Stimulated activated naive CD4-positive, alpha-beta T cell treated with Interleukin-2 at 50 U/mL for 16 hours (primary cell): ENCODE measurements around the gene IGFBP3.
A peak's percentile ranks its signal among the peaks of the same experiment; 100 is the strongest.
"Not testable (repeated sequence)": the region's sequence is repeated elsewhere in the genome, so short reads cannot be mapped to it uniquely, and the experiment has no call there.

ENCODE experiments used
- DNase-seq: peaks from one replicate; lab custom pipeline; 2025; lab: John Stamatoyannopoulos, UW

Gene IGFBP3, protein sequence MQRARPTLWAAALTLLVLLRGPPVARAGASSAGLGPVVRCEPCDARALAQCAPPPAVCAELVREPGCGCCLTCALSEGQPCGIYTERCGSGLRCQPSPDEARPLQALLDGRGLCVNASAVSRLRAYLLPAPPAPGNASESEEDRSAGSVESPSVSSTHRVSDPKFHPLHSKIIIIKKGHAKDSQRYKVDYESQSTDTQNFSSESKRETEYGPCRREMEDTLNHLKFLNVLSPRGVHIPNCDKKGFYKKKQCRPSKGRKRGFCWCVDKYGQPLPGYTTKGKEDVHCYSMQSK

DNA sequence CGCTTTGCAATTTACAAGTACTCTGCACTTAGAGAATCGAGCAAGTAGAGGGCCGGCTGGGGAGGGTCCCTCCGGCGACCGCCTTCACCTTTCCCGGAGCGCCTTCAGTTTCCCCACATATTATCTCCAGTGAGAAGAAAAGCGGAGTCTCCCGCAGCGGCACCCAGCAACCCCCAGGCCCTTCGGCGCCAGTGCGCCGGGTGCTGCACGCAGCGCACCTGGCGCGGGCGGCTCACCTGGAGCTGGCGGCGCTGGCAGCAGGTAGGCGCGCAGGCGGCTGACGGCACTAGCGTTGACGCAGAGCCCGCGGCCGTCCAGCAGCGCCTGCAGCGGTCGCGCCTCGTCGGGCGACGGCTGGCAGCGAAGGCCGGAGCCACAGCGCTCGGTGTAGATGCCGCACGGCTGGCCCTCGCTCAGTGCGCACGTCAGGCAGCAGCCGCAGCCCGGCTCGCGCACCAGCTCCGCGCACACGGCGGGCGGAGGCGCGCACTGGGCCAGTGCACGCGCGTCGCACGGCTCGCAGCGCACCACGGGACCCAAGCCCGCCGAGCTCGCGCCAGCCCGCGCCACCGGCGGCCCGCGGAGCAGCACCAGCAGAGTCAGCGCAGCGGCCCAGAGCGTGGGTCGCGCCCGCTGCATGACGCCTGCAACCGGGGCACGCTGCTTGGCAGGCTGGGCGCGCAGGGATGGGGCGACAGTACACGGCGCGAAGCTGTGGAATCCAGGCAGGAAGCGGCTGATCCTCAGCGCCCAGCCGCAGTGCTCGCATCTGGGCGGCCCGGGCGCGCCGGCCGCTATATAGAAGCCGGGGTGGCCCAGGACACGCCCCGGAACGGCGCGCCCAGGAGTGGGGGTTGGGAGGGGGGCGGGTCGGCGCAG lies at the start of gene IGFBP3:
Gene IGFBP3 (minus strand): TSS at position 771 of the 879 bp plus-strand sequence. CDS start 132 bp downstream, at position 639.
- DNase-seq: no peak

DNA sequence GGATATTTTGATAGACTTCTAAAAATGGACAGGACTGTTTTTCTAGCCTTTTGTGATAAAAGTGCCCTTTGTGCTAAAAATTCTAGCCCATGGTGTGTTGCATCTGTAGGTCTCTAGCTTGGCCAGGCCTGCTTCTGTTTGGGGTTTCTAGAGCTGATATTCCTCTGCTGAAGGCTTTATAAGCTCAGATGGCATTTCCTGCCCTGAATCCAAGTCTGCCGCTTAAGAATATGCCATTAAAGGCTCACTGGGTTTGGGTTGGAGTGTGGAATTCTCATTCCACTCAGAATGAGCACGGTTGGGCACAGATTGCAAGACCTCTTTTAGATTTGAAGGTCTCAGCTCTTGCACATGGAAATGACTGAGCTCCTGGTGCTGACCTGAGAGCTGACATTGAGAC lies 49.4 kb upstream of the IGFBP3 start:
- no peak for DNase-seq

DNA sequence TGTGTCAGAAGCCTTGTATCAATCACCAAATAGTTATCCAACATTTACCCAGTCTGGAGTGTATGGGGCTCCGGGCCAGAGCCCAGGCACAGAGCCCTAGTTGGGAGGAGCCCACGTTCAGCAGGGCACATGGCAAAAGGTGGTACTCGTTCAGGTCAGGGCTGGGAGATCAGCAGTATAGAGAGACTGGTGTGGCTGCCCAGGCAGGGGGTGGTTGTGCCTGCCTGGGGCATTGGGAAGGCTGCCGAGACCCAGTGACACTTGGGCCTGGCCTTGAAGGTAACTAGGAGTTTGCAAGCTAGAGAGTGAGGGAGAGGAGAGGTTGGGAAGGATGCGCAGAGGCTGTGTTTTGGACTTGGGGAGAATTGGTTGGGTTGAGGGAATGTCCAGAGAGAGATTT lies 48.9 kb upstream of the IGFBP3 start:
- no peak for DNase-seq

DNA sequence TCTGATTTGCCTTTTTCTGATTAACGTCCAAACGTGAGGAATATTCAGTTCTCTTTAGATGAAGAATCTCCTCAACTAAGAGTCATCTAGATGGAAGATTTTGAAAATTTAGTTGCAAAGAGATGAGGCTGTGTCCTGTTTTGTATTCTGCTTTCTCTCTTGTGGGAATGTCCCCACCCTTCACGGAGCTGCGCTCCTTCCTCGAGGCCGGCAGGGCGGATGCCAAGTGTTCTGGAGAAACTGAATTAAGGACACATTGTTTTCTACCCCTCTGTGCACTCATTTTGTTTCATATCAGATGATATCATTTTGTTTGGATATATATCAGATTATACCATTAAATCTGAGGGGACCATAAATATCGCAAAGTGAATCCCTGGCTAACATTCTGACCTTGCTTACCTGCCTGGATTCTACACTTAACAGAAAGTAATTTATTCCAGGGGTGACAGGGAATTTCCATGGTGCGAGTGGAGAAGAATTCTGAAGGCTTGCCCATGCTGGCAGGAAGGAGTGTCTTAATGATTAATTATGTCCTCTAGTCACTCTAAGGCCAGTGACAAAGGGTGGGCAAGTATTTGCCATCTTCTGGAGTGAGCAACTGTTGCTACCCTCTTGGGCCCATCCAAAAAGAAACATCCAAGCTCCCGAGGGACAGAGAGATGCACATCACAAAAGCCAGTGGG lies 47.9 kb upstream of the IGFBP3 start:
- DNase-seq: no peak

DNA sequence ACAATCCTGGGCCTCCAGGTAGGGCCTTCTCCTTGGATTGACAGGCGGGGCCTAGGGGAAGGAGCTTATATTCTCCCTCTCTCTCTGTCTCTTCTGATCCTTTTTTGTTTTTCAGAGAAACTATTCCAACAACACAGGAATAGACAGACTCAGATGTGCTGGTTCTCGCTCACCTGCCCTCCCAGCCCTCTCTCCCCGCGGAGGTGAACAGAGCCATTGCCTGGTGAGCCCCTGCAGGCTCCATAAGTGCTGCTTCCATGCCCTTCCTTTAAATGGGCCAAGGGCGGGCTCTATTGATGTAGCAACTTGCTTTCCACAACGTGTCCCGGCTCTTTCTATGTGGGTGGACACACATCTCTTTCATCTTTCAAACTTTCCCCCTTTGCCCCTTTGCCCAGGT lies 47.2 kb upstream of the IGFBP3 start:
- no peak for DNase-seq

DNA sequence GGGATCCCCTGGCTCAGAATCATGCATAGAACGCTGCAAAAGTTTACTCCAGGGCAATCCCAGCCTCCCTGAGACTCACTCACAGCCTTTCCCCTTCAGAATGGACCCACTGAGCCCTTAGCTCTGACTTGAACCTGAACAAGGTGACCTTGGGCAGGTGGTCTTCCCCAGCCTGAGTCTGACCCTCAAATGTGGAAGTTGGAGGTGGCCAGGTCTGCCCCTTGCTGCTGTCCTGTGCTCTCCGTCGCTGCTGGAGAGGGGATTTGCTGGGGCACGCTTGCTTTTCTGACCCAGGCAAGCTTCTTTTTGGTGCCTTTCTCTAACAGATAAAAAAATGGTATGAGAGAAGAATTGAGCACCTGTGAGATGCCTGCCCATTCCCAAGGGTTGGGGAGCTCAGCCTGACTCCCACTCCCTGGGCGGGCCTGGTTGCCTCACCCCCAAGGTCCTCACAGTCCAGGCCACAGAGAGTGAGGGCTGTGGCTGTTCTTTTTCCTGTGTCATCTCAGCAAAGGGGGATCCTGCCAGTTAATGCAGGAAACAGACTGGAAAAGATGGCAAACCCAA lies 46.6 kb upstream of the IGFBP3 start:
- DNase-seq: no peak

DNA sequence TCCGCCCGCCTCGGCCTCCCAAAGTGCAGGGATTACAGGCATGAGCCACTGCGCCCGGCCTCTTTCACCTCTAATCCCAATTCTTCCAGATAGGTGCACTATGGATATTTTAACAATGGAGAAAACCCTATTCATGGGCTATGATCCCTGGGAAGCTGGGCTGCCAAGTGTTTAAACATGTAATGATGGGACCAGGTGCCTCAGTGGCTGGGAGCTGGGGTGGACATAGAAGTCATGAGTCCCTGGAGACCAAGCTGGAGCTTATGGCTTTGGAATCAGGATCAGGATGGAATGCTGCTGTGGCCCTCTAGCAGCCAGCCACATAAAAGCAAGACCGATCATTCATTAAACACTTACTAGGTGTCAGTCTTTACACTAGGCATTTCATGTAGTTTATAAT lies 41.8 kb upstream of the IGFBP3 start:
- no peak for DNase-seq

DNA sequence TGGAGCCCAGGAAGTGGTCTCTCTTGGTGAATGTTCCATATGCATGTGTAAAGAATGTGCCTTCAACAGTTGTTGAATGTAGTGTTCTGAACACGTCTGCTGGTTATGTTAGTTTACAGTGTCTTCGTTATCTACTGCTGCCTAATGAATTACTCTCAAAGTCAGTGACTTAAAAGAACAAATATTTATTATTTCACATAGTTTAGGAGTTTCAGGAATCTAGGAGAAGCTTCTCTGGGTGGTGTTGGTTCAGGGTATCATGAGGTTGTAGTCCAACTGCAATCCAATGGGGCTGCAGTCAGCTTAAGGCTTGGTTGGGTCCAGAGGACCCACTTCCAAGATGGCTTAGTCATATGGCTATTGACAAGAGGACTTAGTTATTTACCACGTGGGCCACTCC lies 36.6 kb upstream of the IGFBP3 start:
- DNase-seq: no peak

DNA sequence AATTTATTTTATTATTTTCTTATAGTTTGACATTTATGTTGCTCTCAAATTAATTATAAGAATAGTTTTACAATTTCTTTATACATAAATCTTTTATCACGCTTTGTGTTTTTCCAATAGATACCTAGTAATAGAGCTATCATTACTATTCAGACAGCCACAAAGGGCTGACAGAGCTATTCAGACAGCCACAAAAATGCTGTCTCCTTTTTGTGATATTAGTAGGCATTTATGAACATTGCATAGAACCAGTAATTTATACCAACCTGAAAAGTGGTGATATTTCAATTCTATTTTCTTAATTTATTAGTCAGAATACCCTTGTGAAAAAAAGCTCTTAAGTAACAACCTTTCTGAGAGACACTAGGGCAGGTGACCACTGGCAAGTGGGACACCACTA lies 34.2 kb upstream of the IGFBP3 start:
- DNase-seq: no peak

DNA sequence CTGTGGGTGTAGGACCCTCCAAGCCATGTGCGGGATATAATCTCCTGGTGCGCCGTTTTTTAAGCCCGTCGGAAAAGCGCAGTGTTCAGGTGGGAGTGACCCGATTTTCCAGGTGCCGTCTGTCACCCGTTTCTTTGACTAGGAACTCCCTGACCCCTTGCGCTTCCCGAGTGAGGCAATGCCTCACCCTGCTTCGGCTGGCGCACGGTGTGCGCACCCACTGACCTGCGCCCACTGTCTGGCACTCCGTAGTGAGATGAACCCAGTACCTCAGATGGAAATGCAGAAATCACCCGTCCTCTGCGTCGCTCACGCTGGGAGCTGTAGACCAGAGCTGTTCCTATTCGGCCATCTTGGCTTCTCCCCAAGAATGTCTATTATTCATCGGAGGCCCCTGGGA lies 32.0 kb upstream of the IGFBP3 start:
- not testable (repeated sequence) for DNase-seq

DNA sequence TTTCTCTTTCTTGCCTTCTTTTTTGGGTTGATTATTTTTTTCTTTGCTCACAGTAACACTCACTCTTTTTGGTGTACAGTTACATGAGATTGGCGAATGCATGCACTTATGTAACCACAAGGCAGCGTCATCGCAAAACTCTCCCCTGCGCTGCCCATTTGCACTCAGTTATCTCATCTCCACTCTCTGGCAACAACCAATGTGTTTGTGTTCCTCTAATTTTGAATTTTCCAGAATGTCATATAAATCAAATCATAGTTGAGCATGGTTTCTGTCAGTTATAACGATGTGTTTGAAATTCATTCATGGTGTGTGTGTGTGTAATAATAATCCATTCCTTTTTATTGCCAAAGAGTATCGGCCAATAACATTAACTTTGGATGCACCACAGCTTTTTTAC lies 23.0 kb upstream of the IGFBP3 start:
- no peak for DNase-seq

DNA sequence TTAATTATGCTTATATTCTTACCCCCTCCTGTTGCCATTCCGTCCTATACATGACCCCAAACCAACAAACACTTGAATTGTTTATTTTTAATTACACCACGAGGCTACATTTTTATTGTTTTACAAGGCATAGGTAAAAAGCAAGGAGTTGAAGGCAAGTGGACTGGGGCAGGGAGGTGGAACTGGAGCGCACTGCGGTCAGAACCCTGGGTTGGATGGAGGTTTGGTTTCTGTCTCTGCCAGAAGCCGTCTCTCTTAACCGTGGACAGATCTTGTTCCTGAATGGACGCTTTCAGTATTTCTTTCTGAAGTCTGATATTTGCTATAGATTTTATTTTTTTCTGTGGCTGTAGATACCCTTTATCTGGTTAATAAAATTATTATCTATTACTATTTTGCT lies 19.9 kb upstream of the IGFBP3 start:
- no peak for DNase-seq

DNA sequence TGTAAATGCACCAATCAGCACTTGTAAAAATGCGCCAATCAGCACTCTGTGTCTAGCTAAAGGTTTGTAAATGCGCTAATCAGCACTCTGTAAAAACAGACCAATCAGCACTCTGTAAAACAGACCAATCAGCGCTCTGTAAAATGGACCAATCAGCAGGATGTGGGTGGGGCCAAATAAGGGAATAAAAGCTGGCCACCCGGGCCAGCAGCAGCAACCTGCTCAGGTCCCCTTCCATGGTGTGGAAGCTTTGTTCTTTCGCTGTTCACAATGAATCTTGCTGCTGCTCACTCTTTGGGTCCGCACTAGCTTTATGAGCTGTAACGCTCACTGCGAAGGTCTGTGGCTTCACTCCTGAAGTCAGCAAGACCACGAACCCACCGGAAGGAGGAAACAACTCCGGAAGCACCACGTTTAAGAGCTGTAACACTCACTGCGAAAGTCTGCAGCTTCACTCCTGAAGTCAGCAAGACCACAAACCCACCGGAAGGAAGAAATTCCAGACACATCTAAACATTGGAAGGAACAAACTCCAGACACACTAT lies 19.2 kb upstream of the IGFBP3 start:
- not testable (repeated sequence) for DNase-seq

DNA sequence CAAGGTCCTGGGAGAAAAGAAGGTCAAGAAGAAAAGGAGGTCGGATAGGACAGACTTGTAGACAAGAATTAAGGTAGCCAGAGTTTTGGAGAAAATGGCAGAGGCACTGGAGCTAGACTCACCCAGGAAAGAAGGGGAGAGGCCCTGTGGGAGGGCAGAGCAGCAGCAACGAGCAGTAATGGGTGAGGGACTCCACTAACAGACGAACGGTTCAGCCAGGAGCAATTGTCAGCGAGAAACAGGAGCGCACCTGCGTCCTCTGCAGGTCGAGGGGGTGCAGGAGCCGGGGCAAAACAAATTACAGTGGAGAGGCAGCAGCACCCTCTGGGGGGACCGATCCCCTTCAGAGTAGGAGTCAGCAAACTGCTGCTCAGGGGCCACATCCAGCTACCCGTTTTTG lies 18.5 kb upstream of the IGFBP3 start:
- no peak for DNase-seq

DNA sequence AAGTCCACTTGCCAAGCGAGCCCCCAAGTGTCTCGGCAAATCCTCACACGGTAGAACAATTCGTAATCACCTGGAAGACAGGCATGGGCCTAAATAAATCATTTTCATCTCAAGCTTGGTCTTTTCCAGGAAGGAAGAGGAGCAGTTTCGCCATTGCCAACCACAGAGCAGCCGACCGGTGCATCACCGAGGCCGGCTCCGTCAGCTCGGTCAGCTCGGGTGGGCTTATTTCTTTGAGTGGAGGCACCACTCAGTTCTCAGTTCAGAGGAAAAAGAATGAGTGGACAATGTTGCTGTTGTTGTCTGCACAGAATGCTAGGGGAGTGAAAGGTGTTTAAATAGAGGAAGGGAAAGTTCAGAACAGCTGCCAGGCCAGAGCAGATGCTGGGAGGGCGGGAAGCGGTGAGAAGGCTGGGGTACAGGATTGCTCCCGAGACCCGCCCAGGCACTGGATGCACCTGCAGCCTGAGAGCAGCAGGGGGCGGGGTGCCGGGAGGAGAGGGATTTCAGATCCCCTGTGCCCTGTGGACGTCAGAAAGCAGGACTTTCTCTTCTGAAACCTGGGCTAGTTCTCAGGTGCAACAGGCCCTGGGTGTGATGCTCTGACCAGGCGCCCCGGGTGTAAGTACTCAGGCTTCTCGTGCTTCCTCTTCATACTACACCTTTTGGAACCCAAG lies 17.7 kb upstream of the IGFBP3 start:
- no peak for DNase-seq

DNA sequence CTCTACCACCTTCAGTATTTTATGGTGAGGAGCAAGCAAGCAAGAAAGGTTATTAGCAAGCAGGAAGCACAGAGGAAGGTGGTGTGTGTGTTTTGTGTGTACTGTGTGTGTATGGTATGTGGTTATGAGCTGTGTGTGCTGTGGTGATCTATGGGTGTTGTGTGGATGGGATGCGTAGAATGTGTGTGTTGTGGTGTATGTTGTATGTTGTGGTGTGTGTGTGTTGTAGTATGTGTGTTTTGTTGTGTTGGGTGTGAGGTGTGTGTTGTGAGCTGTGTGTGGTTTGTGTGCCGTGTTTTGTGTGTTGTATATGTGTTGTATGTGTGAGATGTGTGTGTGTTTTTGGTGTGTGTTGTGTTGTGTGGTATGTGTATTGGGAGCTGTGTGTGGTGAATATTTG lies 16.8 kb upstream of the IGFBP3 start:
- no peak for DNase-seq

DNA sequence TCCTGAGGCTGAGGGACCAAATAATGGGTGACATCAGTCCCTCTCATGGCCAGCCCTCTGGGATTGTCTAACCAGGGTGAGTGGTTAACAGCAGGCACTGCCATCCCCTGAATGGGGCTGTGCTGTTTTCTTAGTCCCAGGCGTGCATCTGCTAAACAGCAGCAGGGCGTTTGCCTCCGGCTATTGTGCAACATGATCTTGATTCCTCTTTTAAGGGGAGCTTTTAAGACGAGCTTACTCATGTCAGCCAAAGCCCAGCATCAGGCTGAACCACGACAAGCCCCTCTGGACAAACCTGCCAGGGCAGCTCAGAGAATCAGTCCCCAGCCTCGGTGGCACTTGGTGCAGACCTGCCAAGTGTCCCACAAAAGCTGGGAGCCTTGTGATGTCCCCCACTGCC lies 16.2 kb upstream of the IGFBP3 start:
- DNase-seq: no peak

DNA sequence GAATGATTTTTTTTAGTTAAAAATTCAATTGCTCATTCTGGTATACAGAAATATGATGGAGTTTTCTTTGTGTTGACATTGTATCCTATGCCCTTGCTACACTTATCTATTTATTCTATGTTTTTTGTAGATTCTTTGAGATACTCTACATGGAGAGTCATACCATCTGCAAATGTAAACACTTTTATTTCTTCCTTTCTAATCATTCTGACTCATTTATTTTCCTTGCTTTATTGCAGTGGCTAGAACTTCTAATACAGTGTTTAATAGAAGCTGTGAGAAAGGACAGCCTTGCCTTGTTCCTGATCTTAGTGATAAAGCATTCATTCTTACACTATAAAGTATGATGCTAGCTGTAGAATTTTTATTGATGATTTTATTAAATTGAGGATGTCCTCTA lies 9.9 kb upstream of the IGFBP3 start:
- DNase-seq: no peak

DNA sequence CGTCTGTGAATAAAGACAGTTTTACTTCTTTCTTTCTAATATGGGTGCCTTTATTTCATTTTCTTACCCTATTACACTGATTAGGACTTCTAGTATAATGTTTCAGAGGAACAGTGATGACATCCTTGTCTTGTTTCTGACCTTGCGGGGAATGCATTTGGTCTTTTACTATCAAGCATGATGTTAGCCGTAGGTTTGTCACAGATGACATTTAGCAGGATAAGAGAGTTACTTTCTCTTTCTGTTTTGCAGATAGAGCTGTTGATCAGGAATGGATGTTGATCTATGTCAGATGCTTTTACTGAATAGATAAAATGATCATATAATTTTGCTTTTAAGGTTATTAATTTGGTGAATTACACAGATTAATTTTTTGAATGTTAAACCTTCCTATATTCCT lies 6.6 kb upstream of the IGFBP3 start:
- DNase-seq: no peak

DNA sequence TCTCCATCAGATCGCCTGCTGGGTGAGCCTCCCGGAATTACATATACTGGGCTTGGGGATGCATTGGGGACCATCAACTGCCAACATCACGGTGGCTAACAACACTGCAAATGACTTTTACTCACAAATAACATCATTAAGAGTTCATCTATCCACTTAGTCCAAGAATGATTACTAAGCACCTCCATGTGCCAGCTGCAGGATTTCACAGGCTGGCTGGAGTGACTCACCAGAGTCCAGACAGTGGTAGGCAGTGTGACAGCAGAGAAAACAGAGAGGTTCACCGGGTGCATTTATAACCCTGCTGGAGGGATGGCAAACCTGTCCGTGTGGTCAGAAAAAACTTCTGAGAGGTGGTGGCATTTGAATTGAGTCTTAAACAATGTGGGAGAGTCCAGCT lies 3.2 kb upstream of the IGFBP3 start:
- no peak for DNase-seq

DNA sequence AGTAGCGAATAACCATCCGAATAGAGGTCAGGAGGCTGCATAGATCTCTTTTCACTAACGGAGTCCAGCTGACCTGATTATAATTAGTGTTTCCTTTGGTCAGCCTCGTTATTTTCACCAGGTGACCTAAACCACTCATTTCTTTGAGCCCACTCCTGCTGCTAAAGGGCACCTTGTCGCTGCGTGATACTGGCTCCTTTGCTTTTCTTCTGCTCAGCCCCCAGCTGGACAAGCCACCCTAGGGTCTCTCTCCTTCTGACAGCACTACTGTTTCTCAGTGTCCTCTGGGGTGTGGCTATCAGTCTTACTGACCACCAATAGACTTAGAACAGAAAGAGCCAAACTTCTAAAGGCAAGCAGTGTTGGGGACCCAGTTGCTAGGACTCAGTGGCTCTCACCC lies 2.7 kb upstream of the IGFBP3 start:
- DNase-seq: no peak

DNA sequence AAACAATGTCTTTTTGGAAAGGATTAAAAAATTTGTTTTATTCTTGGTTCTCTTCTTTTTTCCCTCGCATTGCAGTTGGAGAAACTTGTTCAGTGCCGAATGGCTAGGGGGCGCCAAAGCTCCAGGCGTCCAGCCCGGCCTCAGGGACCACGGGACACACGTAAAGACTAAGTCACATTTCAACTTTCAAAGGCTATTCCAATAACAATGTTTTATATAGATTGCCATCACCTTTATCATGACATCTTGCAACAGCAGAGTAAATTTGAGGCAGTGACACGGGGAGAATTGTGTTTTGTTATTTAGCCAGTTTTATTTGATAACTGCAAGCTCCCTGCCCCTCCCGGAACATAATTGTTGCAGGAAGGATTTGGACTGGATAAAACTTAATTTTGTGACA lies 2.2 kb upstream of the IGFBP3 start:
- peak; percentile 19 for DNase-seq
